Breast epithelium (tissue), 3 donors: ENCODE data around the gene IL1RAPL2.

Experiments
- POLR2A ChIP-seq: fragments of 450-650 bp; IDR thresholded peaks from one replicate; pipeline ENCODE4 v1.6.1; 2016; ENCODE audit warnings: antibody characterized with exemption, mild to moderate bottlenecking, moderate library complexity
- POLR2AphosphoS5 ChIP-seq, 3 donors: sonication (generic); formaldehyde crosslinking; IDR thresholded peaks; one replicate each; pipeline ENCODE4 v1.6.1; 2017; ENCODE audit warnings: antibody characterized with exemption in 3 of 3
- TF ChIP-seq, protein P1 (sequence below), 3 donors: fragments of 450-650 bp; IDR thresholded peaks; one replicate each; pipeline ENCODE4 v1.5.1; 2016 to 2017; ENCODE audit warnings: antibody characterized with exemption in 3 of 3, mild to moderate bottlenecking in 3 of 3, moderate library complexity in 3 of 3

DNA sequence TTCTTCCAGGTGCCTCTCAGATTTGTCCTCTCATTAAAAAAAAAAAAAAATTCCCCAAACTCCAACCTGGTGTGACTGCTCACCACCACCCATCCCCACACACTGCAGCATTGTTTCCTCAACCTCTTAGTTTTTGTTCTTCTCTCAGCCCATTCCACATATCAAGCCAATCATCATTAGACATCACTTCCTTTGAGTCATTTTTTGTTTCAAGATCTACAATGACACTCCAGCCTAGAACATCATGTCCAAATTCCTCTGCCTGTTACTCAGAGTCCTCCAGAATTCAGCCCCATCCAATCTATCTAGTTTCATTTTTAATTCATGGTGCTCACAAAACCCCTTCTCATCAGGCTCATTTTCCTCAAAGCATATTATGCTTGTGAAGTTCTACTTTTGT lies 917.0 kb downstream of the IL1RAPL2 start:
- TF ChIP-seq, protein P1, sequence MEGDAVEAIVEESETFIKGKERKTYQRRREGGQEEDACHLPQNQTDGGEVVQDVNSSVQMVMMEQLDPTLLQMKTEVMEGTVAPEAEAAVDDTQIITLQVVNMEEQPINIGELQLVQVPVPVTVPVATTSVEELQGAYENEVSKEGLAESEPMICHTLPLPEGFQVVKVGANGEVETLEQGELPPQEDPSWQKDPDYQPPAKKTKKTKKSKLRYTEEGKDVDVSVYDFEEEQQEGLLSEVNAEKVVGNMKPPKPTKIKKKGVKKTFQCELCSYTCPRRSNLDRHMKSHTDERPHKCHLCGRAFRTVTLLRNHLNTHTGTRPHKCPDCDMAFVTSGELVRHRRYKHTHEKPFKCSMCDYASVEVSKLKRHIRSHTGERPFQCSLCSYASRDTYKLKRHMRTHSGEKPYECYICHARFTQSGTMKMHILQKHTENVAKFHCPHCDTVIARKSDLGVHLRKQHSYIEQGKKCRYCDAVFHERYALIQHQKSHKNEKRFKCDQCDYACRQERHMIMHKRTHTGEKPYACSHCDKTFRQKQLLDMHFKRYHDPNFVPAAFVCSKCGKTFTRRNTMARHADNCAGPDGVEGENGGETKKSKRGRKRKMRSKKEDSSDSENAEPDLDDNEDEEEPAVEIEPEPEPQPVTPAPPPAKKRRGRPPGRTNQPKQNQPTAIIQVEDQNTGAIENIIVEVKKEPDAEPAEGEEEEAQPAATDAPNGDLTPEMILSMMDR (IDR thresholded peaks at IDR 0.05): no peak
- TF ChIP-seq POLR2AphosphoS5 (IDR thresholded peaks at IDR 0.05) (no peak), POLR2A (no peak)
